HFFc6 (cell line): ENCODE data around the gene PAFAH1B1. TPM values are rescaled to one million over a fixed set of nuclear protein-coding genes. Genes with fewer than 3 reads are reported as not detected.

Experiments used
- DNase-seq: peaks from one replicate; pipeline ENCODE4 v3.0.0-alpha.2; 2018
- H3K27ac Mint-ChIP-seq: 2 replicates; pipeline ENCODE4 v1.8.0; 2020; ENCODE audit warnings: mild to moderate bottlenecking, mixed read lengths
- H3K27me3 Mint-ChIP-seq: 2 replicates; pipeline ENCODE4 v1.8.0; 2021; ENCODE audit warnings: mild to moderate bottlenecking, moderate library complexity, mixed read lengths; ENCODE audit not compliant: insufficient read depth
- H3K36me3 Mint-ChIP-seq: 2 replicates; pipeline ENCODE4 v1.8.0; 2021; ENCODE audit warnings: low read depth, mixed read lengths
- H3K4me1 Mint-ChIP-seq: 2 replicates; pipeline ENCODE4 v1.8.0; 2020; ENCODE audit warnings: low read depth, mixed read lengths
- H3K4me3 Mint-ChIP-seq: 2 replicates; pipeline ENCODE4 v1.8.0; 2020; ENCODE audit warnings: mild to moderate bottlenecking, moderate library complexity, mixed read lengths
- H3K9me3 Mint-ChIP-seq: 2 replicates; pipeline ENCODE4 v1.8.0; 2020; ENCODE audit warnings: mild to moderate bottlenecking, mixed read lengths
- CTCF ChIP-seq: fragments of 200-600 bp; sonication (generic); IDR thresholded peaks from 2 replicates; pipeline ENCODE4 v1.5.0; 2021; ENCODE audit warnings: antibody characterized with exemption, mild to moderate bottlenecking
- total RNA-seq, 6 experiments: library from RNA; stranded (reverse); fragmentation: NEBNext Ultra II Directional; extraction: Animal tissue kit (Norgen Biotek cat#: 25700); gene quantifications; 2 replicates in 1 of 6; 3 replicates in 5 of 6; pipeline ENCODE4 v1.2.3, GENCODE V29; 2021

Gene PAFAH1B1
- total RNA-seq, 6 experiments from 2014 or later: 159 to 186 (median 167) TPM

GRCh38 chr17:2693561-2694380, 100.3 kb downstream of the PAFAH1B1 start:
- H3K27ac Mint-ChIP-seq: no peak overlapping the region
- peaks cover 14% of the 10 kb centered on the region for H3K27me3 Mint-ChIP-seq
- H3K4me3 Mint-ChIP-seq: no peak overlapping the region
- no peaks in the 10 kb centered on the region for H3K4me1 Mint-ChIP-seq
- no peak for DNase-seq
- no peak for TF ChIP-seq CTCF
- peaks cover 6% of the 10 kb centered on the region; the same call in 1 of the 2 replicates for H3K9me3 Mint-ChIP-seq
- no peaks in the 10 kb centered on the region for H3K36me3 Mint-ChIP-seq

DNA sequence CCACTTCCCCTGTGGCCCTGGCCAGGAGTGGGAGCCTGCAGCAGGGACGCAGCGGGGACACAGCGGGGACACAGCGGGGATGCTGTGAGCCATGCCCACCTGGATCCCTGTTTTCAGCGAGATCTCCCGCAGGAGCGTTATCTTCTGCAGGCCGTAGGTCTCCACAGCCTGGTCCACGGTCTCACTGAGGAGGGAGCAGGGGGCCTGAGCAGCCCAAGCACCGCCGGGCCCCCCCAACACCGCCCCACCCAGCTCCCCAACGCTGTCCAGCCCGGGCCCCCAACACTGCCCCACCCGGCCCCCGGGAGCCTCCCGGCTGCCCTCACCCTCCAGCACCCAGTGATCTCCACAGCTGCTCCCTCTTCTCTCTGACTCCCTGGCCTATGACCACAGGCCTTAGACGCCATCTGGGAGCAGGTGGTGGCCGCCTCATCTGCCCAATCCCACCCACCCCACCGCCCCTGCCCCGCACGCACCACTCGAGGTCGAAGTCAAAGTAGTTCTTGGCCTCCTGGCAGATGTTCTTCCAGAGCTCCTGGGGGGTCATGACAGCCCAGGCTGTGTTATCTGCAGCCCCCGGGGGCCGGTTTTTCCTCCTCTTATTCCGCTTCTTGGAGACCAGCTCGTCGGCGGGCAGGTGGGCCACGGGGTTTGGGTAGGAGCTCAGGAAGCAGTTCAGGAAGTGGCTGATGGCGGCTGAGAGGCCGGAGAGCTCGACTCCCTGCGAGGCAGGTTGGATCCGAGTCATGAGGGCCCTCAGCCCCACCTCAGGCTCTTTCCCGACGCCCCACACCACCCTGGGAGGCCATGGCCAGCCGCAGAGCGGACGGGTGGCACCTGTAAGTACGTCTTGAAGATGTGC, 101.2 kb downstream of the PAFAH1B1 start:
- Mint-ChIP-seq H3K36me3 (no peaks in the 10 kb centered on the region), H3K4me1 (no peaks in the 10 kb centered on the region), H3K4me3 (no peak overlapping the region), H3K27me3 (peaks cover 7% of the 10 kb centered on the region), H3K27ac (no peak overlapping the region; the same call in 1 of the 2 replicates), H3K9me3 (no peaks in the 10 kb centered on the region)
- no peak for TF ChIP-seq CTCF
- DNase-seq: no peak

DNA sequence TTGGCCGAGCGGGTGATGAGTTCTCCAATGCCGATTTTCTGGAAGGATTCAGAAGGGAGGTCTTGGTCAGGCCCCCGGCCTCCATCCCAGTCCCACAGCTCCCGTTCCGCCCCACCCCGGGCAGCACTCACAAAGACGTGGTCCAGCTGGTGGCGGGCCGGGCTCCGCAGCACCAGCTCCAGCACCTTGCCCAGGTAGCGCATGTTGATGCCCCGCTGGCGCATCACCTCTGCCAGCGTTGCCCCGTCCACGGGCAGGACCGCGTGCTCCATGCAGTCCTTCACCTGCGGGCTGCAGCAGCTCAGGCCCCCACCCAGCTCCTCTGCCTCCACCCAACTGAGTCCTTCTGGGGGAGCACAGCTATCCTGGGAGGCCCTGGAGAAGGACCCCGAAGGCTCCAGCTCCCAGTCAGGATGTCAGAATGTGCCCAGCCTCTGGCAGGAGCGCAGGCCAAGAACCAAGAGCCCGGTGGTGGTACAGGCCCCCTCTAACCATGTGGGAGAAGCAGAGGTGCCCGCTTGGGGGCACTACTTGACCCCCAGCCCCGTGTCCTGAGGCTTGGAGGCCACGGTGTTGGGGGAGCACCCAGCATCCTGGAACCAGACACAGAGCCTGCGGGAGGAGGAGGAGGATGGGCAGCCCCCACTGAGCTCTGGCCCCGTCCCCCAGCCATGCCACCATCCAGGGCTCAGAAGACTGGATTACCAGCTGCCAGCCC, 101.9 kb downstream of the PAFAH1B1 start:
- Mint-ChIP-seq H3K4me3 (no peak overlapping the region), H3K27ac (no peak overlapping the region), H3K9me3 (no peaks in the 10 kb centered on the region), H3K4me1 (no peaks in the 10 kb centered on the region), H3K36me3 (no peaks in the 10 kb centered on the region), H3K27me3 (peaks cover 4% of the 10 kb centered on the region)
- DNase-seq: no peak
- TF ChIP-seq CTCF: no peak

GRCh38 chr17:2695961-2696760, 102.7 kb downstream of the PAFAH1B1 start:
- no peak for DNase-seq
- no peaks in the 10 kb centered on the region for H3K4me1 Mint-ChIP-seq
- no peak overlapping the region for H3K27ac Mint-ChIP-seq
- H3K36me3 Mint-ChIP-seq: no peaks in the 10 kb centered on the region
- peaks cover 2% of the 10 kb centered on the region for H3K27me3 Mint-ChIP-seq
- no peaks in the 10 kb centered on the region for H3K9me3 Mint-ChIP-seq
- TF ChIP-seq CTCF: no peak
- no peak overlapping the region for H3K4me3 Mint-ChIP-seq
